Stomach smooth muscle (tissue), 2 donors: ENCODE data around the gene SLC25A33.
"Not testable (repeated sequence)": the region's sequence is repeated elsewhere in the genome, so short reads cannot be mapped to it uniquely, and the experiment has no call there.

Source experiments
- H3K27ac ChIP-seq: one replicate; pipeline ENCODE4 v1.7.0; 2013; ENCODE audit warnings: mild to moderate bottlenecking, low read length, inconsistent platforms
- H3K27me3 ChIP-seq, 2 donors: one replicate each; pipeline ENCODE4 v1.7.0; 2013; ENCODE audit warnings: low read length in 2 of 2; ENCODE audit not compliant: insufficient read depth in 2 of 2, control insufficient read depth in 1 of 2
- H3K36me3 ChIP-seq, 2 donors: one replicate each; pipeline ENCODE4 v1.7.0; 2013; ENCODE audit warnings: low read length in 2 of 2; ENCODE audit not compliant: control insufficient read depth in 2 of 2, insufficient read depth in 2 of 2
- H3K4me1 ChIP-seq: one replicate; pipeline ENCODE4 v1.7.0; 2013; ENCODE audit warnings: low read length; ENCODE audit not compliant: control insufficient read depth, insufficient read depth
- H3K4me3 ChIP-seq, 2 donors: one replicate each; pipeline ENCODE4 v1.7.0; 2013; ENCODE audit warnings: low read length in 2 of 2
- H3K9ac ChIP-seq, 2 donors: one replicate each; pipeline ENCODE4 v1.7.0; 2013; ENCODE audit warnings: low read length in 2 of 2, mild to moderate bottlenecking in 1 of 2
- H3K9me3 ChIP-seq, 2 donors: one replicate each; pipeline ENCODE4 v1.7.0; 2013; ENCODE audit warnings: low read length in 2 of 2; ENCODE audit not compliant: control insufficient read depth in 2 of 2
- donor health status: healthy.
- donor health status: Pancreatic carcinoma.

SLC25A33 gene

GRCh38 chr1:9510130-9510529 is 29.1 kb upstream of the SLC25A33 start:
- Histone ChIP-seq H3K27ac (no peak overlapping the region), H3K9ac (no peak overlapping the region), H3K36me3 (no peaks in the 10 kb centered on the region), H3K4me1 (no peaks in the 10 kb centered on the region), H3K4me3 (no peak overlapping the region), H3K27me3 (no peaks in the 10 kb centered on the region), H3K9me3 (no peaks in the 10 kb centered on the region)

- H3K4me1 ChIP-seq, H3K9me3 ChIP-seq, H3K27me3 ChIP-seq, H3K4me3 ChIP-seq, H3K36me3 ChIP-seq, H3K9ac ChIP-seq, H3K27ac ChIP-seq: not testable (repeated sequence)
Observed at GRCh38 chr1:9515550-9515949, 23.7 kb upstream of the SLC25A33 start.

GRCh38 chr1:9518454-9518998 is 20.7 kb upstream of the SLC25A33 start:
- no peaks in the 10 kb centered on the region for H3K36me3 ChIP-seq
- no peak overlapping the region for H3K27ac ChIP-seq
- H3K4me1 ChIP-seq, result no peaks in the 10 kb centered on the region
- peaks cover 0 to 4% of the 10 kb centered on the region in 2 donors for H3K9me3 ChIP-seq
- H3K4me3 ChIP-seq, result no peak overlapping the region
- no peaks in the 10 kb centered on the region for H3K27me3 ChIP-seq
- no peak overlapping the region for H3K9ac ChIP-seq

- H3K36me3 ChIP-seq, result no peaks in the 10 kb centered on the region
- peaks cover 0 to 4% of the 10 kb centered on the region in 2 donors for H3K9me3 ChIP-seq
- no peak overlapping the region for H3K27ac ChIP-seq
- no peak overlapping the region for H3K9ac ChIP-seq
- no peak overlapping the region for H3K4me3 ChIP-seq
- no peaks in the 10 kb centered on the region for H3K4me1 ChIP-seq
- no peaks in the 10 kb centered on the region for H3K27me3 ChIP-seq
Observed at GRCh38 chr1:9520411-9520810, 18.9 kb upstream of the SLC25A33 start.

DNA sequence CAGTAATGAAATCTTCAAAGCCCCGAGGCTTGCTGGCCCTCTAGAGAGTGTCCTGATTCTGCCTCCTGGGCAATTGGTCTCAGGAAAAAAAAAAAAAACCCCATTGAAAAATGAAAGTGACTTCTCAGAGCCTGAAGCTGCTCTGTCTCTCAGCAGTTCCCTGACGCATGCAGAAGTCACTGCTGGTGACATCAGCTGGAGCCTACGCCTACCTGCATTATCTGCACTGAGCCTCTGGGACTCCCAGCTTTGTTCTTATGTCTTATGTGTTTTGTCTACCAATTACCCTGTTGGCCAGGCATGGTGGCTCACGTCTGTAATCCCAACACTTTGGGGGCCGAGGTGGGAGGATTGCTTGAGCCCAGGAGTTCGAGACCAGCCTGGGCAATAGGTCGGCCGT is 10.1 kb upstream of the SLC25A33 start:
- no peak overlapping the region for H3K4me3 ChIP-seq

DNA sequence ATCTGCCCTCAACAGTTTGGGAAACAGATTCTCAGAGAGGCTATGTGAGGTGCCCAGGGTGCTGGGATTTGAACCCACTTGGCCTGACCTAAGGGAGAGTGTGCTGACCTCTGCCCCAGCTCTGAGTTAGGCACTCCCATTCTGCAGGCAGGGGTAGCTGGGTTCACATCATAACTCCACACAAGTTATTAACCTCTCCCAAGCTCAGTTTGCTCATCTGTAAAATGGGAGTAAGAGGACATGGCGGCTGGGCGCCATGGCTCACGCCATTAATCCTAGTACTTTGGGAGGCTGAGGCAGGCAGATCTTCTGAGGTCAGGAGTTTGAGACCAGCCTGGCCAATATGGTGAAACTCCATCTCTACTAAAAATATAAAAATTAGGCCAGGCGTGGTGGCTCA is 8.9 kb upstream of the SLC25A33 start:
- Histone ChIP-seq H3K36me3 (no peaks in the 10 kb centered on the region), H3K4me3 (no peak overlapping the region), H3K9ac (no peak overlapping the region), H3K27ac (no peak overlapping the region), H3K27me3 (no peaks in the 10 kb centered on the region), H3K4me1 (no peaks in the 10 kb centered on the region), H3K9me3 (no peaks in the 10 kb centered on the region)

More for the DNA sequence above, 10.1 kb upstream of the SLC25A33 start:
- H3K9me3 ChIP-seq, result no peaks in the 10 kb centered on the region
- no peaks in the 10 kb centered on the region for H3K4me1 ChIP-seq
- H3K27me3 ChIP-seq, result no peaks in the 10 kb centered on the region
- H3K27ac ChIP-seq, result no peak overlapping the region
- no peaks in the 10 kb centered on the region for H3K36me3 ChIP-seq
- H3K9ac ChIP-seq, result no peak overlapping the region

- no peak overlapping the region for H3K4me3 ChIP-seq
- no peak overlapping the region for H3K9ac ChIP-seq
- H3K9me3 ChIP-seq, result no peaks in the 10 kb centered on the region
- H3K27me3 ChIP-seq, result no peaks in the 10 kb centered on the region
- peaks cover 5% of the 10 kb centered on the region for H3K4me1 ChIP-seq
- H3K27ac ChIP-seq, result no peak overlapping the region
- H3K36me3 ChIP-seq, result no peaks in the 10 kb centered on the region
Observed at GRCh38 chr1:9534953-9535352, 4.3 kb upstream of the SLC25A33 start.

DNA sequence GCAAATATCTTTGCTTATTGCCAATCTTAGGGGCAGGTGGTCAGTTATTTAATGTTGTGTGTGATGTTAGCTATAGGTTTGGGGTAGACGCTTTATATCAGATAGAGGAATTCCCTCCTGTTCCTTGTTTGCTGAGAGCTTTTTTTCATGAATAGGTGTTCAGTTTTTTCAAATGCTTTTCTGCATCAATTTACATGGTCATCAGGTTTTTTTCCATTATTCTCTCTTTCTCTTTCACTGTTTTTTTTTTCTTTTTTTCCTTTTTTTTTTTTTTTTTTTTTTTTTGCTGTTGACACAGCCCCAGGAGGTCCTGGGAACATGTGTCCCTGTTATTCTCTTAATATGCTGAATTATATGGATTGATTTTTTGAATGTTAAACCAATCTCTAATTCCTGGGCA is 3.0 kb upstream of the SLC25A33 start:
- Histone ChIP-seq H3K27ac (no peak overlapping the region), H3K9me3 (no peaks in the 10 kb centered on the region), H3K4me3 (no peak overlapping the region), H3K36me3 (no peaks in the 10 kb centered on the region), H3K9ac (no peak overlapping the region), H3K27me3 (no peaks in the 10 kb centered on the region), H3K4me1 (peaks cover 13% of the 10 kb centered on the region)

- no peaks in the 10 kb centered on the region for H3K36me3 ChIP-seq
- H3K4me1 ChIP-seq, result peaks cover 24% of the 10 kb centered on the region
- H3K9ac ChIP-seq, result no peak overlapping the region
- no peak overlapping the region for H3K4me3 ChIP-seq
- peak overlapping the region; percentile 87 for H3K27ac ChIP-seq
- H3K9me3 ChIP-seq, result no peaks in the 10 kb centered on the region
- no peaks in the 10 kb centered on the region for H3K27me3 ChIP-seq
Observed at GRCh38 chr1:9537863-9538668, 1.2 kb upstream of the SLC25A33 start.

- Histone ChIP-seq H3K4me1 (peaks cover 29% of the 10 kb centered on the region), H3K27me3 (no peaks in the 10 kb centered on the region), H3K9ac (peak overlapping the region; percentile 60 to 66), H3K36me3 (no peaks in the 10 kb centered on the region), H3K9me3 (no peaks in the 10 kb centered on the region), H3K4me3 (peak overlapping the region; percentile 16 to 35), H3K27ac (peak overlapping the region; percentile 87)
Observed at GRCh38 chr1:9538669-9539164, 548 bp upstream of the SLC25A33 start.
